ENCODE measurements around the gene GALNS.

GALNS gene

DNA sequence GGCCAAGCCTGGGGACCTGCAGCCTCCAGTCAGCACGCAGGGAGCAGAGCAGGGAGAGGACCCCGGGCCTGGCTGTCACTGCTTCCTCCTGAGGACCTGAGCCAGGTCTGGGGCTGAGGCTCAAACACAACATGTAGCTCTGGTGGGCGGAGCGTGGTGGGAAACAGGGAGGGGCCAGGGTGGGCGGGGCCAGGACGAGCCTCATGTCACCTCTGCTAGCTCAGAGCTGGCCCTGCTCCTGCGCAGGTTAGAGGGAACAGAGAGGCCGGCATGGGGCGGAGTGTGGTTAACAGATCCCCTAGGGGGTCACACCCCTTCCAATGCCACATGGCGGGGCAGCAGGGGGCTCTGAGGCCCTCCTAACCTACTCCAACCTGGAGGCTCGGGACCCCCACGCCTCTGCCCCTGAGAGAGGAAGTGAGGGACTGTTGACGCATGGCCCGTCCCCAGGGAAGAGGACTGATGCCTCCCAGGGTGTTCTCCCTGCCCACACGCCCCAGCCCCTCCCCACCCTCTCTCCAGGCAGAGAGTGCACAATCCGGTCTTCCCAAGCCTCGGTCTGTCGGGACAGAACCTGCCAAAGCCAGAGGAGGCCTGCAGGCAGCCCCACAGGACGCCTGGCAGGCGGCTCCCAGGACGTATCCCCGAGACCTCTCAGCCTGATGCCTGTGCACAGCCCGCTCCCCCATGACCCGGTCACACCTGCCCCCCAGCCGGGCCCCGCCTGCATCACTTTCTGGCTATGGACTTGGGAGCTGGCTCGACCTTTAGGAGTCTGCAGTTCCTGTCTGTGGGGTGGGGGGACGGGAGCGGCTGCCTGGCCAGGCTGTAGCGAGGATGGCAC, 86.9 kb downstream of the GALNS start:
- DNase-seq (ENCODE audit: low spot score) = peak; percentile 72

DNA sequence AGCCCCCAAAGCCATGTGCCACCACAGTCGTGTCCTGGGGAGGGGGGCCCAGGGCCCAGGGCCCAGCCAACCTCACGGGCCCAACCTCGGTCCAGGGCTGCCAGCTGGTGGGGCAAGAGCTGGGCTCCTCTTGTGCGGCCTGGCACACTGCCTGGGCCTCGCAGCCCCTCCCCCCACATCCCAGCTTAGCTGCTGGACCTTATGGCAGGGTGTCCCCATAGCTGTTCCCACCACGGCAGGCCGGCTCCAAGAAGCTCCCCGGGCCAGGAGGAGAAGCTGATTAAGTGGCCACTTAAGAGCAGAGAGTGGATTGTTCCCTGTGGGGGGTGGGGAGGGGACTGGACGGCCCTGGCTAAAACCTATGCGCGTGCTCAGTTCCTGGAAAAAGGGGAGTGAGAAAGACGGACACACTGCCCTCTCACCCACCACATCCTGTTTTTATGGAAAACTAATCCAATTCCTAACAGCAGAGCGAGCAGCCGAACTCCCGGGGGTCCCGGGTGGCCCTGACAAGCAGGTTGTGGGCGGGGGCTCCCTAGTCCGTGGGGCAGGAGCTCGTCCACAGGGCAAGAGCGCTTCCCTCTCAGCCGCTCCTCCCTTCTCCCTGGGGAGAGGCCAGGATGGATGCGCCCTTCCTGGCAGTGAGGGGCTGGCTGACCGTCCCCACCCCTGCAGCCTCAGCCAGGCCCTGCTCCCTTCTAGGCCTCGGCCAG, 88.5 kb downstream of the GALNS start:
- no peak for DNase-seq (ENCODE audit: low spot score)

- DNase-seq (ENCODE audit: low spot score) = no peak
These were observed 89.1 kb downstream of the GALNS start for GRCh38 chr16:88767546-88768070.

DNA sequence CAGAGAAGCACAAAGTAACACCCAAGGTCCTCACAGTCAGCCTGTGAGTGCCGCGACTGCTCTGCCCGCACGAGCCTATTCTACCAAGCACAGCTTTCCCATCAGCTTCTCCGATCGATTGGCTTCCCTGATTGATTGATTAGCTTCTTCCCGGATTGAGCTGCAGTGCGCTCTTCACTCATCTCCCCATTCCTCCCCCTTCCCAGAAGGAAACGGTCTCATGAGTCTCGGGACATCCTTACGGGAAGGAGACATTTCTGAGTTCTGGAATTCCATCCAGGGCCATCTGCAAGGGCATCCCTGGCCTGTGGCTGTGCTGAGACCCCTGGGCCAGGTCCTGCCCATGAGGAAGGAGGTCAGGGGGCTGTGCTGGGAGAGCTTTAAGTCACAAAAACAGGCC, 89.8 kb downstream of the GALNS start:
- DNase-seq (ENCODE audit: low spot score) = no peak

GRCh38 chr16:88764913-88765349, 91.8 kb downstream of the GALNS start:
- no peak for DNase-seq (ENCODE audit: low spot score)

DNA sequence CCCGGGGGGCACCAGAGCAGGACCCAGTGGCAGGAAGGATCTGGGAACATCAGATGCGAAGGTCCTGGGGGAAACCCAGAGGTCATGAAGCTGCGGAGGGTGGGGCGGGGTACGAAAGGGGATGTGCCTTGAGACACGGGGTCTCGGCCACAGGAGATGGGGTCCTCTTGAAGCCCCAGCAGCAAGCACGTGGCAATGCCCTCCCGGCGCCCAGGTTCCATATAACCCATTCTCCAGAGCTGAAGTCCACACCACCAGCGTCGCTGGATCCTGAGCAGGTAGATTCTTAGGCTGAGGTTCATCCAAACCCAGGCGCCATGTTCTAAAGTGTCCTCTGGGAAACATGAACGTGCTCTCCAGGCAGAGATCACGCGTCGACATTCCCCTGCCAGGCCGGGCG, 92.7 kb downstream of the GALNS start:
- DNase-seq (ENCODE audit: low spot score) = no peak
